Forelimb muscle (tissue), 1 donor: ENCODE data around the gene PLEKHS1. TPM values are rescaled to one million over a fixed set of nuclear protein-coding genes. Genes with fewer than 3 reads are reported as not detected.

Experiments
- DNase-seq: peaks from one replicate; pipeline ENCODE4 v3.0.0-alpha.2; 2013; ENCODE audit warnings: low read depth
- polyA plus RNA-seq: library from polyadenylated mRNA; unstranded; fragments of 120-200 nt; gene quantifications from one replicate; pipeline ENCODE4 v1.2.1, GENCODE V29; 2013; ENCODE audit not compliant: insufficient read length

Gene PLEKHS1
- 0.05 TPM for polyA plus RNA-seq

DNA sequence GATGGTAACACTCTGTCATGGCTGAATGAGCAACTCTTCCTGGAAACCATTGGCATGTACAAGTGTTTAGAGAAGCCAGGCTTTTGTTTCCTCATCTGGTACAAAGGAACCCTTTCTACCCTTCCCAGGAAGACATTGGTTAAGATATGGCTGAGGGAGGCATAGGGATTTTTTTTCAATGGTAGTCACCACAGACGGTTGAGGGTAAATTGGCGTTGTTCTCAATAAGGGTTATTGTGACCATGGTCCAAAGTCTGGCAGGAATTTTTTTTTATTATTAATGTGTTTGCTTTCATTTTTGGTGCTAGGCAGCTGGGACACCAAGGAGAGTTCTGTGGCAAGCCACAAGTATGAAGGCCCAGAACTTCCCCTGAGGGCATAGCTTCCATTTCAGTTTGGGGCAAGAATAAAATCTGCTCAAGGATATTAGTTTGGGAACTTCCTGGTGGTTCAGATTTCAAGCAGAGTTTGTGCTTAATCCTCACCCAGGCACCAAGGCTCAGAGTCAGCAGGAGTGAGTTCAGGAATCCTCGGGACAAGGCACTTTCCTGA is at the start of gene PLEKHS1:
Gene PLEKHS1, plus strand, starts transcription at position 502 of the 552 bp plus-strand sequence. CDS start 3,596 bp downstream, outside the sequence.
- no peak for DNase-seq

DNA sequence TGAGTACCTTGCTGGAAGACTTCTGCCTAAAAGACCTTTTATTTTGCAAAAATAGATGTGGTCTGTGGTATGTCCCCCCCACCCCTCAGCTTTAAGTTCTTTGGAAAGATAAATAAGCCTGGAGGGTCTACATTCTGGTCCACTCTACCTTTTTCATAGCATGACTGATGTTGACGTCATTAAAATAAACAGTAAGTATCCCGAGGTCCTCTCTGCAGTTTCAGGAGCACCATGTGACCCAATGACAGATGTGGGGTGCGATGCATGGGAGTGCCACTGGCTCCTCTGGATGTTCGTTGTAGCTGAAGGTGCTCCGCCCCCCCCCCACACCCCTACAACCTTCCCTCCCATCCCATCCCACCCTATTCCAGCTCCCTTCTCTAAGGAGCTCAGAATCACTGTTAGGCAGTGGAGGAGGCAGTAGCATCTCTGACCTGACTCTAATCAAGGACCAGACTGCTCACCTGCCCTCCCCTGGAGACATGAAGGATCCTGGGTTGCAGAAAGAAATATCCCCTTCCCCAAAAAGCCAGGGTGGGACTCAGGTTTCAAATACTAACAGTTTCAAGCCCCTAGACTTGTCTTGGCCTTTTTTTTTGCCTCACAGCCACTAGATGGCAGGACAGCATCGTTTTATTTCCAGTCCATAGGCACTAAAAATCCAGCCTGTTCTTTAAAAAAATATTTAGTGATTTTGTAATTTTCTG is 46.7 kb upstream of the PLEKHS1 start:
- peak; percentile 32 for DNase-seq

DNA sequence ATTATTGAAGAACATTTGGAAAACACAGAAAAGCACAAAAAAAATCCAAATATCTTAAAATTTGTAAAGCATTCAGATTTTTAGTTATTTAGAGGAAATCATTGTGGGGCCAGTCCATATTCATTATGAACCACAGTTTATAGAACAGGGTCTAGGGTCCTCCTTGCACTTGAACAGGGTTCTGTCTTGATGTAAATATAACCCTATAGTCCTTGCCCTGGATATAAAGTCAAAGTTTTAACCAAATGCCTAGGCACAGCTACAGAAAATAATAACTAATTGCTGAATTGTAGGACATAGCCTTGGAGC is 46.2 kb upstream of the PLEKHS1 start:
- no peak for DNase-seq

DNA sequence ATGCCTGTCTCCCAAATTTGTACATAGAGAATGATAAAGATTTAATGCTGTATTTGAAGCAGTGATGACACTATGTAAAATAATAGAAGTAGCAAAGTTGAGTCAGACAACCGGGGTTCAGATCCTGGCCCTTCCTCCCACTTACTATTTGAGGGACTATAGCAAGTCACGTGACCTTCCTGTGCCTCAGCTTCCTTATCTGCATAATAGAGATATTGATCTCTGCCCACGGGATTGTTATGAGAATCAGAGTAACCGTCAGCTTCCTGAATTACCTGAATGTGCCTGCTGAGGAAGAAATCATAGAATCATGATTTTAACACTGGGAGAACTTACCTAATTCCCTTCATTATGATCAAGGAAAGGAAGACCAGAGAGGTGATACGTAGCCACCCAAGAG is 44.9 kb upstream of the PLEKHS1 start:
- DNase-seq = no peak

DNA sequence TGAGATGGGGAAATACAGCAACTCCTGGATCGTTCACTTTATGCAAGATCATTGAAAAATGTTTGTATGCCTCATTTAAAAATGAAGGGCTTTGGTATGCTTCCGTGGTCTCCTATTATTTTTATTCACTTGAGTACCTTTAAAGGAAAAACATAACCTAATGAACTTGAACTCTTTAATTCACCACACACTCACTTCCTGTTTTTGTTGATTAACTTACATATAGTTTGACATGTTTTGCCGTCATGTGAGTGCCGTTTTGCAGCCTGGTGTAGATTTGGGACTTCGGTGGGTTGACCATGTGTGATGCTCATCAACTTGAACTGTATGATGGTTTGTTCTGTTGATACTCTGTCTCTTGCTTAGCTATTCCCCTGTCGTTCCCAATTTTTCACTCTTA is 42.8 kb upstream of the PLEKHS1 start:
- DNase-seq = no peak

DNA sequence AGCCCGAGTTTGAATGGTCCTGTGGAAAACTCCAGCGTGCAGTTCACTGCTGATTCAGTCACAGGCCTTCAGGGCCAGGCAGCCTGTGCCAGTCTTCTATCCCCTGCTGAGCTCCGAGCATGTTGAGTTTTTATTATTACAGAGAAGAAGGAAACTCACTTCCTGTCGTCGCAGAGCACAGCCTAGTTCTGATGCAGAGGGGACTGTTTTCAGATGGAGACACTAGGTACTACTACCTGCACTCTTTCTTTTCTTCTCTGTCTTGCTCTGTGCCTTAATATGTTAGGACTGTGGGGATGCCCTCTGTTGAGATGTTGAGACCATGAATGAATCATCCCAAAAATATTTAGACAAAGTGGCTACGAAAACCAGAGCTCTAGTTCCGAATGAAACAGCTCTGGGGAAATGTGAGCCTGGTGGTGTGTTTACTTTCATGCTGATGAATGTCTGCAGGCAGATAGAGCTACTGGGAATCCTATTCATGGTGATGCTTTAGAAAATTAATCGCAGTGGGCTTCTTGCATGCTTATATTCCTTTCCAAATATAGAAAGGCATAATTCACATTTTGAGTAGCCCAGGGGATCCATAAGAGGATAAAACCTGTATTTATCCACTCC is 42.2 kb upstream of the PLEKHS1 start:
- no peak for DNase-seq

DNA sequence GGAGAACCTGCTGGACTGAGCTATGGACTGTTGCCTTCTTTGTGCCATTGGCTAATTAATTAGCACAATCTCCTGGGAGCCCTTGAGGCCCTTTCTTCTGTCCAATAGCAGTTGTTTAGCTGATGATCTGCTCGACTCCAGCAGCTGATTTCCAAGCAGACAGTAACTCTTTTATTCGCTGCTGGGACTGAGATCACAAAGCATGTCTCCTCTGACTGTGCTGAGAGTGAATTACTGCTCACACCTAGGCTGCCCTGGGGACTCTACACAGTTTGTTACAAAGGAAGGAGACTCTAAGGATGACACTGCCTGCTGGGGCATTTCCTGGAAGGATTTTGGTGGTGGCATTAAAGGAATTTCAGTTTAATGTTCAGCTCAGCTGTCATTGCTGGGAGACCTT is 40.3 kb upstream of the PLEKHS1 start:
- no peak for DNase-seq

DNA sequence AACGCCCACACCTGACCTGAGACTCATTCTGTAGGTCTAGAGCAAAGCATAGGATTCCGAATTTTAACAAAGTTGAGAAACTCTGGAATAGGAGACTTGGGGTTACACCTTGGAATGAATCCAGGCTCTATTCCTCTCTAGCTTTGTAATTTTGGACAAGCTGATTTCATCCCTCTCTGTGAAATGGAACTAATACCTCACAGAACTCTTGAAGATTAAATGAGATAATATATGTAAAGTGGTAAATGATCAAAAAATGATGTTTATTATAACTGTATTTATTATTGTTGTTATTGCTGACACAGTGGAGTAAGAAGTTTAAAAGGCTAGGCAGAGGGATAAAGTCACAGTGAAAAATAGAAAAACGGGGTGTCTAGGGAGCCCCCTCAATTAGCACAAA is 39.5 kb upstream of the PLEKHS1 start:
- DNase-seq = no peak

DNA sequence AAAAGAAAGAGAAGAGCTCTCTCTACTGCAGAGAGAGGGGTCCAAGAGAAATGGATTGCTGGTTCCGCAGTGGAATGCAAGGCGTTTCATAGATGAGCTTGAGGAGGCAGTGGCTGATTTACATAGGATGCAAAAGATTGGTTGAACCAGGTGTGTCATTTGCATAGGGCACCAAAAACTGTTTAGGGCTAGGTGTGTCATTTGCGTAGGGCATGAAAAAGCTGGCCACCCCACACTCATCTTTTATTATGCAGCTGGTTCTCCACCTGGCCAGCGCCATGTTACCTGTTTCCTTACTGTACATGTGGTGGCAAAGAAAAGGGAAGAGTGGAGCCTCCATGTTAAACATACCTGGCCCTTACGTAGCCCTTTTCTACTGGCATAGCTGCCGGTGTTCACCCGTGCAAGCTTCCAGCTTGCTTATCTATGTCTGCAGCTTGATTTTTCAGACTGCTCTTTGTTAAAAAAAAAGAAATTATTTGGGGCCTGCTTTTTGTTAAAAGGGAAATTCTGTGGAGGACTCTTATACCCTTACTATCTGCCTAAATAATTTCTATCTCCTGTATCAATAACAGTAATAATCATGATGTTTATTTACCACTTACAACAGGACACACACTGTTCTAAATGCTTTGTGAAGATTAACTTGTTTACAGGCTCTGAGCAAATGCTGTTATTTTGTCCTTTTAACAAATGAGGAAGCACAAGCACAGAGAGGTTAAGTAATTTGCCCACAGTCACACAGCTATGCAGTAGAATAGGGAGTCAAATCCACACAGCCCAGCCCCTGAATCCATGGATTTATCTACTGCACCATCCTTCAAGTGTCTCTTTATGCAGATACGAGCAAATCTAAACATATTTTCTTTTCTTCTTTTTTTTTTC is 38.5 kb upstream of the PLEKHS1 start:
- no peak for DNase-seq

DNA sequence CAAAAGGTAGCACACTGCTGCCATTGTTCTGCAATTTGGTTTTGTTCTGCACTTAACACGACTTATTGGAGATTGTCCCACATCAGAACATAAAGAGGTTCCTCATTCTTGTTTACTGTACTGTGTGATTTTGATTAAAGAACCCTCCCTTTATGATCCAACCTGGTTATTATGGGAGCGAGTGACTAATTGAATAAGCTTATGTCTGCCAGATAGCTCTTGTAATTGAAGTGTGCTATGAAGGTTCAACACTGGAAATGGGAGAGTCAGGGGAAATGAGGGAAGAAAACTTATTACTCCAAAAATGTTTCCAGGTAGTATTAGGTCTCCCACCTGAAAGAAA is 37.9 kb upstream of the PLEKHS1 start:
- no peak for DNase-seq

DNA sequence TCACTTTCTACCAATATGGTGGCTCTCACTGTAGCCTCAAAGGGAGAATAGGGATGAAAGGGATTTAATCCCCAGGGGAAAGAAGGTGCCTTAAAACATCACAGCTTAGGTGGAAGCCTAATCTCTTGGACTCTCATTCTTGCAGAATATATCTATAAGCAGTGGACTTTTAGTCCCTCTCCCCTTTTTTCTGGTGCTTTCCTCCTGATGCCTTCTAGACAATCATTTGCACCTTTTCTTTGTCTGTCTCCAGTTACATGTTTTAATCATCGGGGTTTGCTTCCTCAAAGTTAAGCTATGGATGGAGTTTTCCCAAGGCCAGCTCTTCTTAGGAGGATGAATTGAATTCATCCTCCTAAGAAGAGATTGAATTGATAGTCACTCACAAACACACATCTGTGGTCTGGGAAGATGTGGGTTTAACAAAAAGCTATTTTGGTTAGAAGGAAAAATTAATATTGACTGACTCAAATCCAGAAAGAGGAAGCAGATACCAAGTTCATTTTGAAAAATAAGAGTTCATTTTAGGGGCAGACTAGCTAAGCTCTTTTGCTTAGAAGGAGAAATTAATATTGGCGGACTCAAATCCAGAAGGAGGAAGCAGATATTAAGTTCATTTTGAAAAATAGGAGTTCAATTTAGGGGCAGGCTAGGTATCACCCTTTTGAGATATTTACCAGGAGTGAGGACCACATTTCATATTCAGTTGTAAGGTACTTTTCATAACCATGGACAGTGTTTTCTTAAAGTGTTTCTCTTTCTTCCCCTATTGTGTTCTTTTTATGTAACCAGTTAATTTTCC is 35.2 kb upstream of the PLEKHS1 start:
- no peak for DNase-seq

DNA sequence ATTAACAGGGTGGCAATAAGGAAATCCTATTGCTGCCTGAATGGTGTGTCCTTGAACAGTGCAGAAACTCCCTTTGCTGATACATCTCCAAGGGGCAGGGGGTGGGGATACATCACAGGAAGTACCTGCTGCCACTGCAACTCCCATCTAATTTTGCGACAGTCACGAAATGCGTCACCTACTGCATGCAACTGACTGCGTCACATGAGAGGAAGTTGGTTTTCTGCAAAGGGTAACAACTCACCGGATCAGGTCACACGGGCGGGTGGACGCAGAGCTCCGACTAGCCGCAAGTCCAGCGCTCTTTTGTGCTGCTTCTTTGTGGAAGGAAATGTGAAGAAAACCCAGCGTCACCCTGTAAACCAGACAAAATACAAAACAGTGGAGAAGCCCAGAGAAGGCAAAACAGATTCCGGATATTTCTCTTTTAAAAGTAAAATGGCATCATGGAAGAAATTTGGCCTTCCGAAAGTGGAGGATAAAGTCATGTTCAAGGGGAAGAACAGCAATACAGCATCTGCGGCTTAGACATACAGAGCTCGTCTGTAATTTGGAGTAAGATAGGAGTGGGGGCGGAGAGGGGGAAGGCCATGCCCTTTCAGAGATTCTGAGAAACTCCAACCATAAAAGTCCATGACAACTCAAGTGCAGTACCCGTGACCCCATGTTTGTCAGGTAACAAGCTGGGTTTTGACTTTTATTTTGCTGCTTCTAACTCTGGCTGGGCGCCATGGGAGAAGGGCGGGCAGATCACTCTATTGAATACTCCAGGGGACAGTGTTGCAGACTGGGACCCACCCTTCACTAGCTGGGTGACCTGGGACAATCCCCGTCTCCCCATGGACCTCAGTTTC is 32.3 kb upstream of the PLEKHS1 start:
- no peak for DNase-seq

DNA sequence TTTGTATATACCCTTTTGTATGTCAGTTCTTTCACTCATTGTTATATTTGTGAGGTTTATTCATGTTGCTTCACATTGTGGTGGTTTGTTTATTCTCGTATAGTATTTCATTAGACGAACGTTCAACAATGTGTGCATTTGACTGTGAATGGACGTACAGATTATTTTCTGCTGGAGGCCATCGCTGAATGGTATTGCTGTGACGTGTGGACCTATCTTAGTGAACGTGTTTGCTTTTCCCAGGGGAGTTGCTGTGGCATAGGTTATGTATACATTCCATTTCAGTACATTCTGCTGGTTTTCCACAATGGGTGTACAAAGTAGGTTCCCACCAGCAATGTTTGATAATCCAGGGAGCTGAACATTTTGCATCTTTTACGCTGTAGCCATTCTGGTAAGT is 31.1 kb upstream of the PLEKHS1 start:
- no peak for DNase-seq

DNA sequence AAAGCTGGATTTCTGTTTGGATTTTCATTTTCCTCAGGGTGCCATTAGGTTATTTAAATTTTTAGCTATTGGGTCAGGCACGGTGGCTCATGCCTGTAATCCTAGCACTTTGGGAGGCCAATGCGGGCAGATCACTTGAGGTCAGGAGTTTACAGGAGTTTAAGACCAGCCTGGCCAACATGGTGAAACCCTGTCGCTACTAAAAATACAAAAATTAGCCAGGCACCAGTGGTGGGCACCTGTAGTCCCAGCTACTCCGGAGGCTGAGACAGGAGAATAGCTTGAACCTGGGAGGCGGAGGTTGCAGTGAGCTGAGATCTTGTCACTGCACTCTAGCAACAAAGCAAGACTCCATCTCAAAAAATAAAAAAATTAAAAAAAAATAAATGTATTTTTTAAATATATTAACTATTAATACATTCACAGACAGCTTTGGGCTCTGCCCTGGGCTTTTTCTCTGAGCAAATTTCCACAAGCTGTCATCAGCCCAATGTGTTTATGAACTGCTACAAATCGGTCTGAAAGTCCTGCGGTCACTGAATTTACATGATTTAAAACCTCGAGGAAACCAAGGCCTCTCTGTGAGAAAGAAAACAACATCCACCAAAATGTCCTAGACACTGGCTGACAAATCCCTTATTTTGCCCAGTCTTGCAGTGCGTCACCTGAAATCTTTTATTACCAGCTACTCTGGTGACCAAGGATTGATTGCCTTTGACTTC is 19.2 kb upstream of the PLEKHS1 start:
- DNase-seq = no peak

DNA sequence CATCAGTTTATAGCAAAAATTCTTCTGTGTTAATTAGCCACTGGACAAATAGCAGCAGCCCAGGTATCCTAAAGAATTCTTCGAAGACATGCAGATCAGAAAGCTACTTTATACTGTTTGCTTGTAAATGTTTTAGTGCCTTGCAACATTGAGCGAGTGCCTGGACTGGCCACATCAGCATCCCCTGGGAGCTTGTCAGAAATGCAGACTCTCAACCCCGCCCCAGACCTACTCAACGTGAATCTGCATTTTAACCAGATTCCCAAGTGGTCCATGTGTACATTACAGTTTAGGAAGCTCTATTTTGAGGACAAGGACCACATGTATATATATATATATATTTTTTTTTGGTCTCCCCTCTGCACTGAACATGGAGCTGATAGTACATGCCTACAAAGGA is 18.5 kb upstream of the PLEKHS1 start:
- DNase-seq = no peak

DNA sequence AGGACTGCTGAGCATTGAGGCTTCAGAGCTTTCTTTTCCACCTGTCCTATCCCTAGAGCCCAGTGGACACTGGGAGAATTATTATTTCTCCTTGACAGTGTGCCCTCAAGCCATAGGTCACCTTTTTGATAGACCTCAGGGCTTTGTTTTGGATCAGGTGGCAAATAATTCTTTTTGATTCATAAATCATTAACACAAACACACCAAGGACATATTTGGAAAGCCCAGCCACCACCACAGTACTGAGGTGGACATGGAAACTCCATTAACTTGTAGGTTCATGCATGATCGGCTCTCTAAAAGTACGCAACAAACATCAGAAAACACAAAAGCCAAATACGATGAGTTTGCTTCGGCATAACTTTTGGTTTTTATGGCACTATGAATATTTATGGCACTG is 17.8 kb upstream of the PLEKHS1 start:
- no peak for DNase-seq

DNA sequence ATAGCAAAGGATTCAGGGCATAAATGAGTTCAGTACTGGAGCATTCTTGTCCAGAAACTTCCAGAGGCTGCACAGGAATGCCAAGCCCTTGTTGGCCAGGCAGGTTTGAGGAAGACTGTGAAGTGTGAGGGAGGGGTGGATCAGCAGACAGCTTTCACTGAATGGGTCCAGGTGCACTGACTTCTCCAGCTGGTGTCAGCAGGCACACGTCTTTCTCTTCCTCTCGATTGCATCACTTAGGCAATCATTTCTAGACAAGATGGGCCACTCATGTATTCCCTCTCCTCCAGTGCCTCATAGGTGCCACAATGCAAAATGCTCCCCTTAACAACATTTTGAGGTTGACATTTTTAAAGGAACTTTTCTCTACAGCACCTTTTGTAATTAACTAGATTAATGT is 15.6 kb upstream of the PLEKHS1 start:
- DNase-seq = no peak

DNA sequence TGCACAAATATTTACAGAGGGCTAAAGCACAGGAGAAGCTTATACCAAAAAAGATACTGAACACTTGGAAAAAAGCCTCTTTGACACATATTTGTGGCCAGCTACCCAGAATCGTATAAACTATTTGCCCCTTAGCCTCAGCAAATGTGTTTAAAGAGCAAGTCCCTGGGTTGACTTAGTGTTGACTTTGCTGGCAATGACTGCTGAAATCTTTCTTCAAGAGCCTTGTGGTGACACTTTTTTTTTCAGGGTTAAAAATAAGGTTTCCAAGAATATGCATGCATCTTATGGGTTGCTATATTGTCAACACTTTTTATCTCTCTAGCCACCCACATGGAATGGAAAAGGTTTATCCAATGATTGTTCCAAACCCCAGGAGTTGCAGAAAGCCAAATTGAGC is 14.9 kb upstream of the PLEKHS1 start:
- no peak for DNase-seq

DNA sequence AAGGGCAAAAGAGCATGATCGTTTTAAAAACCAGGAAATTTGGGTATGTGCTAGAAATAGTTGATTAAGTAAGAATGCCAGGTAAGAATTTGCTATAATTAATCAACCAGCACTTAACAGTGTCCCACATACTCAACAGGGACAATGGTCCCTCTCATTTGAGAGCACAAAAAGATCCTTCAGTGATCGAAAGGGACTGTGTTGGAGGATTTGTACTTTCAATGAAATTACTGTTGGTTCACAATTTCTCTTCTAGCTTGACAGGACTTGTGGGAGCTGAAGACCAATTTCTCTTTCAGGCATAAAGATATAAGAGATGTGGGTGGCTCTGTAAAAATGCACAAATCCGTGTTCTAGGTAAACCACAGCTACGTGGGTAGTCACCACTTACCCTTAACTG is 12.5 kb upstream of the PLEKHS1 start:
- no peak for DNase-seq

DNA sequence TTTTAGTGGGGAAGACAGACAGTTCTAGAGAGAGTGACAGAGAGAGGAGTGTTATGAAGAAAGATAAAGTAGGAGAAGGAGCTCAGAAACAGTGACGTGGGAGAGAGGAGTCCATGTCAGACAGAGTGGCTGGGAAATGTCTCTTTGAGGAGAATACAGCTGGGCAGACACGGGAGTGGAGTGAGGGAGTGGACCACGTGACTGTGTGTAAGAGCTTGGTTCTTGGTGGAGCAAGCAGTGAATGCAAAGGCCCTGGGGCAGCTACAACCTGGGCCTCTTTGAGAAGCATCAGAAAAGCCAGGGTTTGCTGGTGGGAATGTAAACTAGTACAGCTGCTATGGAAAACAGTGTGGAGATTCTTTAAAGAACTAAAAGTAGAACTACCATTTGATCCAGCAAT is 11.9 kb upstream of the PLEKHS1 start:
- DNase-seq = no peak
